Osteocyte (in vitro differentiated cells): ENCODE data around the gene RELT. TPM values are rescaled to one million over a fixed set of nuclear protein-coding genes. Genes with fewer than 3 reads are reported as not detected.

Experiments used
- DNase-seq: peaks from one replicate; pipeline ENCODE4 v3.0.0; 2021; ENCODE audit warnings: mixed read lengths; ENCODE audit not compliant: unreplicated experiment; ENCODE audit errors: extremely low spot score
- H3K27ac Mint-ChIP-seq: one replicate; pipeline ENCODE4 v1.8.0; 2021; ENCODE audit warnings: mild to moderate bottlenecking, mixed read lengths; ENCODE audit not compliant: unreplicated experiment
- H3K27me3 Mint-ChIP-seq: one replicate; pipeline ENCODE4 v1.8.0; 2021; ENCODE audit warnings: mixed read lengths; ENCODE audit not compliant: unreplicated experiment
- H3K36me3 Mint-ChIP-seq: one replicate; pipeline ENCODE4 v1.8.0; 2021; ENCODE audit warnings: mixed read lengths; ENCODE audit not compliant: unreplicated experiment
- H3K4me1 Mint-ChIP-seq: one replicate; pipeline ENCODE4 v1.8.0; 2021; ENCODE audit warnings: mixed read lengths; ENCODE audit not compliant: unreplicated experiment
- H3K4me3 Mint-ChIP-seq: one replicate; pipeline ENCODE4 v1.8.0; 2021; ENCODE audit warnings: mild to moderate bottlenecking, moderate library complexity, mixed read lengths; ENCODE audit not compliant: unreplicated experiment
- H3K9me3 Mint-ChIP-seq: one replicate; pipeline ENCODE4 v1.8.0; 2021; ENCODE audit warnings: mixed read lengths; ENCODE audit not compliant: unreplicated experiment
- total RNA-seq: library from RNA; stranded (reverse); gene quantifications from 2 replicates; pipeline ENCODE4 v1.2.1, GENCODE V29; 2021
- TF ChIP-seq, protein P1 (sequence below): fragments of 200-600 bp; sonication (generic); IDR thresholded peaks from 2 replicates; pipeline ENCODE4 v1.5.0; 2021; ENCODE audit warnings: antibody characterized with exemption, mild to moderate bottlenecking, moderate library complexity

RELT gene
- total RNA-seq, 1 donor from 2014 or later = 3.3 TPM

DNA sequence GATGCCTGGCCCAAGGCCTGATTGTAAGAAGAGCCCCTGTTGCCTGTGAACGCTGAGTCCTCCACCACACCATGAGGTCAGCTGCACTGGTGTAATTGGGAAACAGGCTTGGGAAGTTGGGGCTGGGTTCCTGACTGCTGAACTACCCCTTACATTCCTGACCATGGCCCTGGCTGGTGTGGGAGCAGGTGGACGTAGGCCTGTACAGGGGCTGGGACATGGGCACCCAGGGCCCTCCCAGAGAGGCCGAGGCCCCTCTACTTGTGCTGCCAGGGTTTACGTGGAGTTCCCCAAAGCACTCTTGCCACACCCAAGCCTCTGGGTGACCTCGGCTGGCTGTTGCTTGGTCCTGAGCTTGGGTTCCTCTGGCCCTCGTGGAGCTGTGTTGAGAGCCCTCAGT is 5.4 kb downstream of the RELT start:
- Mint-ChIP-seq H3K4me1 (peaks cover 57% of the 10 kb centered on the region), H3K4me3 (no peak overlapping the region), H3K36me3 (no peaks in the 10 kb centered on the region), H3K27me3 (no peaks in the 10 kb centered on the region), H3K27ac (no peak overlapping the region), H3K9me3 (no peaks in the 10 kb centered on the region)
- no peak for DNase-seq
- TF ChIP-seq, protein P1, sequence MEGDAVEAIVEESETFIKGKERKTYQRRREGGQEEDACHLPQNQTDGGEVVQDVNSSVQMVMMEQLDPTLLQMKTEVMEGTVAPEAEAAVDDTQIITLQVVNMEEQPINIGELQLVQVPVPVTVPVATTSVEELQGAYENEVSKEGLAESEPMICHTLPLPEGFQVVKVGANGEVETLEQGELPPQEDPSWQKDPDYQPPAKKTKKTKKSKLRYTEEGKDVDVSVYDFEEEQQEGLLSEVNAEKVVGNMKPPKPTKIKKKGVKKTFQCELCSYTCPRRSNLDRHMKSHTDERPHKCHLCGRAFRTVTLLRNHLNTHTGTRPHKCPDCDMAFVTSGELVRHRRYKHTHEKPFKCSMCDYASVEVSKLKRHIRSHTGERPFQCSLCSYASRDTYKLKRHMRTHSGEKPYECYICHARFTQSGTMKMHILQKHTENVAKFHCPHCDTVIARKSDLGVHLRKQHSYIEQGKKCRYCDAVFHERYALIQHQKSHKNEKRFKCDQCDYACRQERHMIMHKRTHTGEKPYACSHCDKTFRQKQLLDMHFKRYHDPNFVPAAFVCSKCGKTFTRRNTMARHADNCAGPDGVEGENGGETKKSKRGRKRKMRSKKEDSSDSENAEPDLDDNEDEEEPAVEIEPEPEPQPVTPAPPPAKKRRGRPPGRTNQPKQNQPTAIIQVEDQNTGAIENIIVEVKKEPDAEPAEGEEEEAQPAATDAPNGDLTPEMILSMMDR = no peak

DNA sequence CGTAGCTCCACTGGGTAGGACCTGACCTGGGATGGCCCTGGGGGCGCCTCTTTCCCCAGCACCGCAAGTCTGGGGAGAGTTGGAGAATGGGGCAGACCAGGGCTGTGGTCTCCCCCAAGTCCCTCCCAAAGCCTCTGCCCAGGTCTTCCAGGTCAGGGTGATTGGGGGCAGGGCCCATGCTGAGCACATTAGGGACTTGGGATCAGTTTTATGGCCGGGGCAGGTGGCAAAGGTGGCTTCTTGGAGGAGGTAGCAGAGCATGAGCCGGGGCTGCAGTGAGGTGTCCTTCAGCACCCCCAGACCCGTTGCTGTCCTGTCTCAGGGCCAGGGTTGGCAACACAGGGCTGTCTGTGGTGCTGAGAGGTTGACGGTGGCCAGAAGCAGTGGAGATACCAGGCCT is 6.0 kb downstream of the RELT start:
- Mint-ChIP-seq H3K4me1 (peaks cover 58% of the 10 kb centered on the region), H3K36me3 (no peaks in the 10 kb centered on the region), H3K27ac (no peak overlapping the region), H3K4me3 (no peak overlapping the region), H3K9me3 (no peaks in the 10 kb centered on the region), H3K27me3 (no peaks in the 10 kb centered on the region)
- DNase-seq = no peak
- TF ChIP-seq, protein P1 = no peak

DNA sequence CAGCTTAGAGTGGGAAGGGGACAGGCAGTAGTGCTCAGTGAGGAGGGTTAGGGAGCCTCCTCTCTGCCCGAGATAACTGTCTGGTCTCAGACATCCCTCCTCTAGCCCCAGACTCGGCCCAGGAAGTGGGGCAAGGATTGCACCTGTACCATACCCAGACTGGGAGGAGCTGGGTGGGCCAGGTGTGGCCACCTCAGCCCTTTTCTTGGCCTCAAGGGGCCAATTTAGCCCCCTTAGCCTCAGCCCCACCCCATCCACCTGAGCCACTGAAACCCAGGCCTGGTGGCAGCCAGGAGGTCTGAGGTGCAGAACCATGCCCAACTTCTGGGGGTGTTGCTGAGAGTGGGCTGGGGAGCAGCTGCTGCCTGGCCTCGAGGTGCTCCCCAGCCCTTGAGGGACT is 6.5 kb downstream of the RELT start:
- no peaks in the 10 kb centered on the region for H3K27me3 Mint-ChIP-seq
- DNase-seq = no peak
- no peaks in the 10 kb centered on the region for H3K9me3 Mint-ChIP-seq
- no peak overlapping the region for H3K4me3 Mint-ChIP-seq
- no peaks in the 10 kb centered on the region for H3K36me3 Mint-ChIP-seq
- TF ChIP-seq, protein P1 = no peak
- H3K4me1 Mint-ChIP-seq = peaks cover 58% of the 10 kb centered on the region
- H3K27ac Mint-ChIP-seq = peak overlapping the region; percentile 57

DNA sequence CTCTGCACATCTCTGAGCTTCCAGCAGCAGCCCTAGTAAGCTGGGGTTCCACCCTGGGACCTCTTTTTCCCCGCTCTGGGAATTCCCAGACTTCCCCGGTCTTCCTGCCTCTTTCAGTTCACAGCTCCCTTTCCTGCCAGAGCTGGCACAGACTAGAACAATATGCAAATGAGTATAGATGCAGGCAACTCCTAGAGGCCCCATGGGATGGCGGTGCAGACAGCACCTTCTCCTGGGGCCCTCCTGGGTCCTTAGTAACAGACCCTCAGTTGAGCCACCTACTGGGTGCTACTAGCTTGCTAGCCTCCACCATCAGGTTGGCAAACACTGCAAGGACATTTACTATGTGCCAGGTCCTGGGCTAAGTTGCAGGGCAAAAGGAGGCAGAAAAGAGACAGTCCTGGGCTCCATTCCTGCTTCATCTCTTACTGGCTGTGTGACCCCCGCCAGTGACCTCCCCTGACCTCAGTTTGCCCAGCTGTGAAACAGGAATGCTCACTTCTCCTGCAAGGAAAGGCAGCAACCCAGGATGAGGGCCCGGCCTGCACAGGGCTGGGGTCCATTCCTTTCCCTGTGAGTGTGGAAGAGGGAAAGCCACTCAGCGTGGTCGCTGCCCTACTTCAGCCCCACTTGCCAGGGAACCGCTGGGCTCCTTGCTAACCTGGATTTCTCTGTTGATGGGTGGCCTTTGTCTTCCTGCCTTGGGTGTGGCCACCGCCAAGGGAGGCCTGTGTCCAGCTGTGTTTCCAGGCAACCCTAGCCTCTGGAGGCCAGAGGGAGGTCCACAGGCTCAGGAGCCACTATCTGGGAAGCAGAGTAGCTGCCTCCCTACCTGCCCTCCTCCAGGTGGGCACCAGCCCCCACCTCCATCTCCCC is 7.3 kb downstream of the RELT start:
- H3K36me3 Mint-ChIP-seq = no peaks in the 10 kb centered on the region
- H3K9me3 Mint-ChIP-seq = no peaks in the 10 kb centered on the region
- TF ChIP-seq, protein P1 = no peak
- no peak overlapping the region for H3K4me3 Mint-ChIP-seq
- no peaks in the 10 kb centered on the region for H3K27me3 Mint-ChIP-seq
- H3K4me1 Mint-ChIP-seq = peaks cover 59% of the 10 kb centered on the region
- no peak for DNase-seq
- H3K27ac Mint-ChIP-seq = peak overlapping the region; percentile 57

DNA sequence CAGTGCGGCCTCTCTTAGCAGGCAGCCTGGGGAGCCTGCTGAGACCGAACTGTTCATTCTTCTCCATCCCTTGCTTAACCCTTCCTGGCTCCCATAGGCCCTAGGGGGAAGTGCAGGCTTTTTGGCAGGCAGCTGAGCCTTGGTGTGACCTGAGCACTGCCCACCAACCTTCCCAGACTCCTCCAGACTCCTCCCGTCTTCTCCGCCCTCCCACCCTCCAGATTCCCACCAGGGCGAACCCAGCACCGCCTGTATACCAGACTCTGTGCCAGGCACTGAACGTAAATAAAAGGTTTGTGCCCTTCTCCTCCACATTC is 7.9 kb downstream of the RELT start:
- TF ChIP-seq, protein P1 = no peak
- no peaks in the 10 kb centered on the region for H3K9me3 Mint-ChIP-seq
- no peak overlapping the region for H3K4me3 Mint-ChIP-seq
- no peak for DNase-seq
- H3K36me3 Mint-ChIP-seq = no peaks in the 10 kb centered on the region
- H3K27me3 Mint-ChIP-seq = no peaks in the 10 kb centered on the region
- H3K4me1 Mint-ChIP-seq = peaks cover 65% of the 10 kb centered on the region
- peak overlapping the region; percentile 57 for H3K27ac Mint-ChIP-seq
